ENCODE data around the gene RHBDD1.

RHBDD1 gene

DNA sequence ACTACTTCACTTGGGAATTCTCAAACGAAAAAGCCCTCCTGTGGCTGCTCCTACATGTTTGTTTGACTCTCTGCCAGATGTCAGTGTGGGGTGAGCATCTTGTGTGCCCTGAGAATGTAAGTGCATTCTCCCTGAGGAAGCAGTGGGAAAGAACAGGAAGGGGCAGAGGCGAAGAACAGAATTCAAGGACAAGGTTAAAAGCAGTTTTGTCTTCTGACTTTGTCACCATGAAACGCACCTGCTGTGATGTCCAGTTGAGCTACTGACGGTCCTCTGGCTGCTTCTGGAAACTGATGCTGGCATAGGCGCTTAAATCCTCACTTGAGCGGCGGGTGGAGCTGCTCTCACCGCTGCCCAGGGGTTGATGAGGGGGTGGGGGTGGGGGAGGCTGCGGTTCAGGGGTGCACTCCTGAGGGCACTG is 41.1 kb upstream of the RHBDD1 start:
- Mint-ChIP-seq H3K9me3 (no peaks in the 10 kb centered on the region), H3K27ac (peak overlapping the region; percentile 87 to 92 (median 90)), H3K27me3 (ENCODE audit: low read depth) (no peaks in the 10 kb centered on the region), H3K4me3 (peak overlapping the region; percentile 76 to 92 (median 84)), H3K4me1 (peaks cover 57% of the 10 kb centered on the region), H3K36me3 (ENCODE audit: low read depth) (peaks cover 23% of the 10 kb centered on the region)
- TF ChIP-seq, protein P1, sequence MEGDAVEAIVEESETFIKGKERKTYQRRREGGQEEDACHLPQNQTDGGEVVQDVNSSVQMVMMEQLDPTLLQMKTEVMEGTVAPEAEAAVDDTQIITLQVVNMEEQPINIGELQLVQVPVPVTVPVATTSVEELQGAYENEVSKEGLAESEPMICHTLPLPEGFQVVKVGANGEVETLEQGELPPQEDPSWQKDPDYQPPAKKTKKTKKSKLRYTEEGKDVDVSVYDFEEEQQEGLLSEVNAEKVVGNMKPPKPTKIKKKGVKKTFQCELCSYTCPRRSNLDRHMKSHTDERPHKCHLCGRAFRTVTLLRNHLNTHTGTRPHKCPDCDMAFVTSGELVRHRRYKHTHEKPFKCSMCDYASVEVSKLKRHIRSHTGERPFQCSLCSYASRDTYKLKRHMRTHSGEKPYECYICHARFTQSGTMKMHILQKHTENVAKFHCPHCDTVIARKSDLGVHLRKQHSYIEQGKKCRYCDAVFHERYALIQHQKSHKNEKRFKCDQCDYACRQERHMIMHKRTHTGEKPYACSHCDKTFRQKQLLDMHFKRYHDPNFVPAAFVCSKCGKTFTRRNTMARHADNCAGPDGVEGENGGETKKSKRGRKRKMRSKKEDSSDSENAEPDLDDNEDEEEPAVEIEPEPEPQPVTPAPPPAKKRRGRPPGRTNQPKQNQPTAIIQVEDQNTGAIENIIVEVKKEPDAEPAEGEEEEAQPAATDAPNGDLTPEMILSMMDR (IDR thresholded peaks at IDR 0.05; ENCODE audit: unreplicated experiment in 3 of 3) = no peak

DNA sequence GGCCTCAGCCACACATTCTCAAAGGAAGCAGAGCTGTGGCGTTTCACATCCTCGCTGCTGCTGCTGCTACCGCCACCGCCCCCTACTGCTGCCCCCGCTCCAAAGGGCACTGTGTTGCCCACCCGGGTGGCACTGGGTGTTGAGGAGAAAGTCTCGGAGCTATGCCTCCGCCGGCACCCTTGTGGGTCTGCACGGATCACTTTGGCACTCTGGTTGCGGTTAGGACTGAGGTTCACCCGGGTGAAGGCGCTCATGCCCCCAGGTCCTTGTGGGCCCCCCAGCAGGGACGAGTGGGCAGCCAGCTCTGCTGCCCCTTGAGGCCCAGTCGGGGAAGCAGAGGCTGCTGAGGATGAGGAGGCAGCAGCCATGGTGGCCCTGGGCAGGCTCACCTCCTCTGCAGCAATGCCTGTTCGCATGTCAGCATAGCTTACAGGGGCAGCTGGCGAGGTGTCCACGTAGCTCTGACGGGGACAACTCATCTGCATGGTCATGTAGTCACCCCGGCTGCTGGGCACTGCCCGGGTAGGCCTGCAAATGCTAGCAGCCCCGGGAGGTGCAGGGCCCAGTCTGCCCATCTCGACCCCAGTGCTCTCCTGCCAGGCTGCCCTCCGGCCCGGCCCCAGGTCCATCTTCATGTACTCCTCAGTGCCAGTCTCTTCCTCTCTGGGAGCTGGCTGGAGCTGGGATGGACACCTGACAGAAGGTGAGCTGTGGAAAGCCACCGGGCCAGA is 40.4 kb upstream of the RHBDD1 start:
- TF ChIP-seq, protein P1 (IDR thresholded peaks at IDR 0.05; ENCODE audit: unreplicated experiment in 3 of 3) = no peak
- Mint-ChIP-seq H3K4me3 (peak overlapping the region; percentile 77 to 92 (median 84)), H3K27me3 (ENCODE audit: low read depth) (no peaks in the 10 kb centered on the region), H3K9me3 (no peaks in the 10 kb centered on the region), H3K36me3 (ENCODE audit: low read depth) (peaks cover 23% of the 10 kb centered on the region), H3K4me1 (peaks cover 53% of the 10 kb centered on the region), H3K27ac (peak overlapping the region in 2 of 3 experiments; percentile 45 to 64)

DNA sequence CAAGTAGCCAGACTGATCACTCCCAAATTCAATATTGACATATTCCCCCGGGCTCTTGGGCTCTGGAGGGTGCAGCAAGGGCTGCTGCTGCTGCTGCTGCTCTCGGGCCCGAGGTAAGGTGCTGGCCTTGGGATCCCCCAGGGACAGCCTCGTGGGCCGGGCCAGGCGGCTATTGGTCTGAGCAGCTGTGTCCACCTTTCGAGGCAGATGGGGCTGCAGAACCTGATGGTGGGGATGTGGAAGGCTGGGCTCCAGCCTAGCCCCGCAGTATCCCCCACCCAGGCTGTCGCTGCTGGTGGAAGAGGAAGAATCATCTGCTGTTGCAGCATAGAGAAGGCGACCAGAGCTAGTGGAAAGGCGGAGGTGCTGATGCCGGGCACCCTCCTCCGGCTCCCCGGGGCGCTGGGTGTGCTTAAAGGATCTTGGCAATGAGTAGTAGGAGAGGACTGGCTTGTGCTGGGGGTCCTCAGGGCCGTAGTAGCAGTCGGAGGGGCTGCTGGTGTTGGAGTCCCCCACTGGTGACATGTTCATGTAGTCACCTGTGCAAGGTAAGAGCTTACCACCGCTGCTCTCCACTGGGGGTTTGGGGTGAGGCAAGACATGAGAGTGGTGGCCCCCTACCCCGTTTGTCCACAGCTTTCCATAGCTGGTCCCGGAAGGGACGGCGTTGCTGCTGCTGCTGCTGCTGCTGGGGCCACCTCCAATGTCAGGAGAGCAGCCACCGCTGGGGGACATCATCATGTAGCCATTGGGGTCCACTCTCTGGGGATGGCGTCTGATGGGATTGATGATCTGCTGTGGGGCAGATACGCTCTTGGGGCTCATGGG is 39.6 kb upstream of the RHBDD1 start:
- peaks cover 23% of the 10 kb centered on the region for H3K36me3 Mint-ChIP-seq (ENCODE audit: low read depth)
- no peaks in the 10 kb centered on the region for H3K27me3 Mint-ChIP-seq (ENCODE audit: low read depth)
- peak overlapping the region; percentile 76 to 92 (median 77) for H3K4me3 Mint-ChIP-seq
- peak overlapping the region in 2 of 3 experiments; percentile 45 to 64 for H3K27ac Mint-ChIP-seq
- TF ChIP-seq, protein P1 (IDR thresholded peaks at IDR 0.05; ENCODE audit: unreplicated experiment in 3 of 3) = no peak
- no peaks in the 10 kb centered on the region for H3K9me3 Mint-ChIP-seq
- peaks cover 53% of the 10 kb centered on the region for H3K4me1 Mint-ChIP-seq

DNA sequence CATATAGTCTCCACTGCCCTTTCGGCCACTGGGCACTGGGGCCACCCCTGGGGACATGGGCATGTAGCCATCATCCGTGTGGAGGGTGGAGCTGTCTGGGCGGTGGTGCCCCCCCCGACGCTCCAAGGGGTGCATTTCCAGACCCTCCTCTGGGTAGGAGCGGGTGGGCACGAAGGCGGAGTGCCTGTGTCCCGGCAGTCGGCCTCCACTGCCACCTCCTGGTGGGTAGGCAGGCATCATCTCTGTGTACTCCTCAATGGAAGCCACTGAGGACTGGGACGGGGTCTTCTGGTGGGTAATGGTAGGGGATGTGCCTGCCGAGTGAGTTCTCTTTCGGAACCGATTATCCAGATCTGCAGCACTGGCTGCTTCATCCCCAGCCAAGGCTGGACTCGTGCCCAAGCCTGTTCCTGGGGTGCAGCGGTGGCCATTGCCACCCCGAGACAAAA is 39.0 kb upstream of the RHBDD1 start:
- Mint-ChIP-seq H3K9me3 (no peaks in the 10 kb centered on the region), H3K27ac (peak overlapping the region in 1 of 3 experiments; percentile 45), H3K36me3 (ENCODE audit: low read depth) (peaks cover 23% of the 10 kb centered on the region), H3K27me3 (ENCODE audit: low read depth) (no peaks in the 10 kb centered on the region), H3K4me3 (peak overlapping the region; percentile 76 to 92 (median 77)), H3K4me1 (peaks cover 57% of the 10 kb centered on the region)
- TF ChIP-seq, protein P1 (IDR thresholded peaks at IDR 0.05; ENCODE audit: unreplicated experiment in 3 of 3) = peak in 1 of 3 experiments; percentile 14

DNA sequence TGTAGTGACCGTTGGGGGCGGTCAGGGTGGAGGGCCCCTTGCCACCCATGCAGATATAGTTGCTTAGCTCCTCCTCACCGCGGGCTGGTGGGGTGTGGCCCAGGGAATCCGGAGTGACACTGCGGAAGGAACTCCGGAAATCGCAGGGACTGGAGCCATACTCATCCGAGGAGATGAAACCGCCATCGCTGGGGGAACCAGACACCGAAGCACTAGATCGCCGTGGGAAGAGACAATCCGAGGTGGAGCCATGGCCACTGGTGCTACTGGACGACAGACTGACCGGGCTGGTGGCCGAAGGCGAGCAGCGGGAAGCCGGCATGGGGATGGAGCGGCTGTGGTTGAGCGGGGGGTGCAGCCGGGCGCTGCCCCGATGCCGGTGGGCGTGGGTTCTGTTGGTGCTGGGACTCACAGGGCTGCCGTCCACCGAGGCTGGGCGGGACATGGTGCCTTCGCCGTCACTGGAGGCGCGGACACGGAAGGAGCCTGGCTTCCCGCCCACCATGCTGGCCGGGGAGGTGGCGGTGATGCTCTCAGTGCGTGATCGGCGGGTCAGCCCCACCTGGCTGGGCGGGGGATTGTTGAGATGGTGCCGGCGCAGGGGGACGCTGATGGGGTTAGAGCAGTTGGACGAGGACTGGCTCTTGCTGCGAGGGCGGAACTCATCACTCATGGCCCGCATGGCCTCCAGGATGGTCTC is 38.4 kb upstream of the RHBDD1 start:
- Mint-ChIP-seq H3K4me3 (peak overlapping the region; percentile 88 to 93 (median 92)), H3K36me3 (ENCODE audit: low read depth) (peaks cover 23% of the 10 kb centered on the region)
- TF ChIP-seq, protein P1 (IDR thresholded peaks at IDR 0.05; ENCODE audit: unreplicated experiment in 3 of 3) = no peak

More for the DNA sequence above, 38.4 kb upstream of the RHBDD1 start:
- H3K27ac Mint-ChIP-seq = peak overlapping the region in 1 of 3 experiments; percentile 45
- peaks cover 52% of the 10 kb centered on the region for H3K4me1 Mint-ChIP-seq
- H3K9me3 Mint-ChIP-seq = no peaks in the 10 kb centered on the region
- H3K27me3 Mint-ChIP-seq (ENCODE audit: low read depth) = no peaks in the 10 kb centered on the region

Data from nephron (organoid).